DMS153 treated with DMSO at 0.1 percent for 48 hours (cell line): ENCODE measurements around the gene ZMAT5.

ENCODE experiments used
- DNase-seq: peaks from one replicate; lab custom pipeline; 2025; ENCODE audit not compliant: unreplicated experiment; lab: John Stamatoyannopoulos, UW

The ZMAT5 gene

DNA sequence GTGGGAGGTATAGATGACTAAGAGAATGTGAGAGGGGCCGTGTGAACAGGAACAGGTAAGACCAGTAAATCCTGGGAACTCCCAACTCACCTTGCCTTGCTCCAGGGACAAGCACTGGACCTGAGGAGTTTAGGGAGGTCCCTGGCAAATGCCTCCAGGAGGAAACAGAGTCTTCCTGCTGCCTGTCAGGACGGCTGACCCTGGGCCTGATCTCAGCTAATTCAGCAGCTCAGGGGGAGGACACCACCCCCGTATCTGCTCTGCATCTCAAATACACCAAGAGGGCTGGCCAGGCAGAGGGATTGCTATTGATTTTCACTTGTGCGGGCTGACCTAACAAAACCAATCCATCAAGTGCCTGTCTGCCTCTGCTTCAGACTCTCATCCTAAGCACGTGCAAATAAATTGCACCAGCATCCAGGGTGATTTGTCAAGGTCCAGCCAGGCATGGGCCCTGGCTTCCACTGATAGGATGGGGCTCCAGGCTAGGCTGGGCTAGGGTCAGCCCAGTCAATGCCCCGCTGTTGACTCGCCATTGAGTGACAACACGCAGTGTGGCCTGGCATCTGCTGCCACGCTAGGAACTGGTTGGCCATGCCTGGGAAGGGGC is 20.7 kb upstream of the ZMAT5 start:
- no peak for DNase-seq

GRCh38 chr22:29786031-29786430 is 19.2 kb upstream of the ZMAT5 start:
- DNase-seq, result no peak

DNA sequence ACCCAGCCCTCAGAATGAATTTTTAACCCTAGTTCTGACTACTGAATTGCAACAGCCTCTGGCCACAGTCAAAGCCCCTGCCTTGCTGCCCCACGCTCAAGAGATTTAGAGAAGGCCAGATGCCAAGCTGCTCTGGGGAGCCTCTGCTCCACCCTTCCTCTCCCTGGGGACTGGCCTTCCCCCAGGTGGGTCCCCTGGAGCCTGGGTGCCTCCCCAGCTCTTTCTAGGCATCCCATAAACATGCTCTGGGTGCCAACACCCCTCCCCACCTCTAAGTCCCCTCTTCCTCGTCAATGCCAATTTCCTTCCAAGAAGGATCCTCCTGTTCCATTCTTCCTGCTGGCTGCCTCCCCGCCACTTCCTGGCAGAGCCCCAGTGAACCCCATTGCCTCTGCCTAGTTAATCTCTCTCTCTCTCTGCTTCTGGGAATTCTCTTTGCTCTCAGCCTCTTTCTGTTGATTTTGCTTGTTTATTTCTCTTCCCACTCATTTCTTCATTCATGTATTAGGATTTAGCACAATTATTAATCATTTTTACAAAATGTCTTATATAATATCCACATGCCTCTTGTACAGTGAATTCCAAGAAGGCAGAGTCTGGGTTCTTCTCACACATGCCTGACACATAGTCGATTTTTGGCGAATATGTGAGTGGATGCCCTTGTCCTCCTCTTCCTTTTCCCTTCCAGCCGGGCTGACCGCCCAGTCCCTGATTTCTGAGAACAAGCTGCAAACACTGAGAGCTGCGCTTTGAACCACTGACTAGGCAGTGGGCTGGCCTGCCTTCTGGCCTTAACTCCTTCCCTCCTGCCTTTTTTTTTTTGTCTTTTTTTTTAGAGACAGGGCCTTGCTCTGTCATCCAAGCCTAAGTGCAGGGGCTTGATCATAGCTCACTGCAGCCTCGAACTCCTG is 17.9 kb upstream of the ZMAT5 start:
- no peak for DNase-seq

DNA sequence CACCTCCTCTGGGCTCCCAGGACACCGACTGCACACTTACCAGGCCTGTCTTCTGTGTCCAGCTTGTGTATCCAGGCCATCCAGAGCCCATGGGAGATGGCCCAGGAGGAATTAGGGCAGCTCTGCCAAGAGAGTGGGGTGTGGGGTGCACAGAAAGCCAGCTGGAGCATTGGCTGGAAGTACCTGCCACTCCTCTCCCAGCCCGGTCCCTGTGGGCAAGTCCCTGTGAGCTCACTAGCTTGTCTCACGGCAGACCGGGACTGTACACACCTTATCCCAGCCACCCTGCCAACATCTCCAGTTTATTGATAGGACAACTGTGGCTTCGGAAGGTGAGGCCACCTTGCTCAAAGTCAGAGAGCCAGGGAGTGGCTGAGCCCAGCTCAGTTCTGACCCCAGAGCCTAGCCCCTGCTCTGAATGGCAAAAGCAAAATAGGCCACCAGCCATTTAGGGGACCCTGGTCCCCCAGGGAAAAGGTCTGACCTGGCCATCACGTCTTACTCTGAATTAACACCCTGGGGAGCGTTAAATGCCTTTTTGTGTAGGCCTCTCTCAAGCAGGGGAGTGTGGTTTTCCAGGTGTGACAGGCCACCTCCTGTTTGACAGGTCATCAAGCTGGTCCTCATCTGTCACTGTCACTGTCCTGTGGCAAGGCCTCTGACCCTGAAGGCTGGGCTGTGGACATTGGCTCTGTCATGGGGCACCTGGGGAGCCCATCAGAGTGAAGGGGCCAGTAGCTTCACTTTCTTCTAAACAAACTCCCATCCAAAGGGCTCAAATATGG is 15.4 kb upstream of the ZMAT5 start:
- no peak for DNase-seq

DNA sequence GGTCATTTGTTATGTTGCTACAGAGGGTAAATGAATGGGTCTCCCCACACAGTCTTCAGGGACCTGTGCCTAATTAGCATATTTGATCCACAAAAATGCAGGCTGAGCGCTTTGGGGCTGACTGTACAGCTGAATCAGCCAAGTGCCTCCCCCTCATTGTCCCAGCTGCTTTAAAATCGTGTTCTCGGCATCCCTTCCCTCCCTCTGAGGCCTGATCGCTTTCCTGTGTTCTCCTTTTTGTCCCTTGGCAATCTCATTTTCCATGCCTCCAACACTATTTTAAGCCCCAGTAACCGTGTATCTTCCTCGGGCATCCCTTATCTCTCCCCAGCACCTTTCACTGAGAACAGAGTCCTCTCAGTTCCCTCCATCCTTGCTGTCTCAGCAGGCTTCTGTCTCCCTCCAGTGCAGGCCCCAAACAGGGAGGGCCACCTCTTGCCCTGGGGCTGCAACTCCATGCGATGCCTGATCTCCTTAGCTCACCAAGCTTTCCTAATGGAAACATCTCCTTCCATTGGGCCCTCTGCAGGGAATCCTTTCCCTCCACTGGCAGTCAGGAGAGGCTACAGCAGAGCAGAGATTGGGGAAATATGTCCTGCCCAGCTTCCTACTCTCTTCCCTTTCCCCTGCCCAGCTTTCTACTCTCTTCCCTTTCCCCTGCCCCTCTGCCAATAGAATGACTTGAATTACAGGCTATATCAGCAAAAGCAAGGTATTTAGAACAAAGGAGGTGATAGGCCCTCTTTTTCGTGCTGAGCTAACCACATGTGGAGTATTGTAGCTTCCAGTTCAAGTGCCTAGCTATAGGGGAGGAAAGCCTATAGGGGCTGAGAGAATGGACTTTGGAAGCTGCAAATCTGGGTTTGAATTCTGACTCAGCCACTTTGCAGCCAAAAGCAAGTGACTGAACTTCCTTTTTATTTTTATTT is 14.2 kb upstream of the ZMAT5 start:
- no peak for DNase-seq

- DNase-seq, result no peak
These were observed 13.4 kb upstream of the ZMAT5 start for GRCh38 chr22:29780220-29780619.

- DNase-seq, result no peak
These were observed 6.4 kb upstream of the ZMAT5 start for GRCh38 chr22:29773233-29773632.

- peak; percentile 0 for DNase-seq
These were observed 5.4 kb upstream of the ZMAT5 start for GRCh38 chr22:29772170-29772641.

GRCh38 chr22:29769723-29770321 is 3.0 kb upstream of the ZMAT5 start:
- no peak for DNase-seq

DNA sequence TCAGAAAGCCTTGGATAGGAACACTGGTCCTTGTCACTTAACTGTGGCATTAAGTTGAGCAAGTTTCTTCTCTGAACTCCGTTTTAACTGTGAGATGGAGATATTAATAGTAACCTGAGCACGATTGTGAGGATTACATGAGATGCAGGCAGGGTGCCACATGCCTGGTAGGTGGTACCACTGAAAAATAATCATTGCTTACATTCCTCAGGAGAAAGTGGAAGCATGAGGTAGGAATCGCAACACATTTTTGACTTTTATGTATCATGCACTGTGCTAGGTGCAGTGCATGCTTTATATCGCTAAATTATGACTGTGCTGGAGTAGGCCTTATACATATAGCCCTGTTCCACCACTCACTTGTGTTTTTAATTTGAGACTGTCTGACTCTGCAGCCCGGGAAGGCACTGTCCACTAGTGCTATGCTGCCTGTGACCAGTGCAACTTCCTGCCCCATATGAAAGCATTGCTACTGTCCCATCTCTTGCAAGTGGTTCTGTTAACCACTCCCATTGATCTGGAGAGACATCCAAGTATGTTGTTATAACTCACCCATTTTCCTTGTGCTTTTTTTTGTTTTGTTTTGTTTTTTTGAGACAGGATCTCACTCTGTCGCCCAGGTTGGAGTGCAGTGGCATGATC is 1.4 kb upstream of the ZMAT5 start:
- no peak for DNase-seq

DNA sequence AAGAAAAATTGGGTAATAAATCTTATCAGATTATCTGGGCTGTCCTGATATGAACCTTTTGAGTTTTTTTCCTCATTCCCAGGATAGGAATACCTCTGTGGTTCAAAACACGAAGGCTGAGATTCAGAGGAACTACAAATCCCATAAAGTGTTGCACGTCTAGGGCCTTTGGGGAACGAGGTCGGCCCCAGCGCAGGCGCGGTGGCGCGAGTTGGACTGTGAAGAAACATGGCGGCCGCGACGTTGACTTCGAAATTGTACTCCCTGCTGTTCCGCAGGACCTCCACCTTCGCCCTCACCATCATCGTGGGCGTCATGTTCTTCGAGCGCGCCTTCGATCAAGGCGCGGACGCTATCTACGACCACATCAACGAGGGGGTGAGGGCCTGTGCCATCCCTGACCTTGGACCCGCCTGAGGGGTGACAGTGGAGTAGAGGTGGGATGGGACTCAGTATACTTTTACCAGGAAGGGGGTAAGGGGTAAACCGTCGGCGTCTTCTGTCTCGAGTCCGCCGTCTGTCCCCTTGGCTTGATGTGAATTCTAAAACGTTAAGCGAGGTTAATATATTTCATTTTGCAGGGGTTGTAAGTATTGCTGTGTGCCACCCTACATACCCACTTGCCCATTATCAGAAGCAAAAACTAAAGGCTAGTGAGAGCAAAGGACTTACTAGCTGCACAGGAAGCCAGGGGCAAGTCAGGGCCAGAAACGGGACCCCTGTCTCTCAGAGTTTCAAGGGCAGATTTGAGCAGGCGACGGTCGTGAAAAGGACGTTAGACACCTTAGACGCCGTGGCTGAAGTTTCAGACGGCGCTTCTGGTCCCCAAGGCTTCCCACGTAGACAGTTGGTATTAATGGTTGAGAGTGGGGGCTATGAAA is 604 bp upstream of the ZMAT5 start, which contains the start of gene UQCR10:
UQCR10 (plus strand) TSS at position 199 of the 881 bp plus-strand sequence; CDS start at position 229, 30 bp downstream.
- DNase-seq, result peak; percentile 96

DNA sequence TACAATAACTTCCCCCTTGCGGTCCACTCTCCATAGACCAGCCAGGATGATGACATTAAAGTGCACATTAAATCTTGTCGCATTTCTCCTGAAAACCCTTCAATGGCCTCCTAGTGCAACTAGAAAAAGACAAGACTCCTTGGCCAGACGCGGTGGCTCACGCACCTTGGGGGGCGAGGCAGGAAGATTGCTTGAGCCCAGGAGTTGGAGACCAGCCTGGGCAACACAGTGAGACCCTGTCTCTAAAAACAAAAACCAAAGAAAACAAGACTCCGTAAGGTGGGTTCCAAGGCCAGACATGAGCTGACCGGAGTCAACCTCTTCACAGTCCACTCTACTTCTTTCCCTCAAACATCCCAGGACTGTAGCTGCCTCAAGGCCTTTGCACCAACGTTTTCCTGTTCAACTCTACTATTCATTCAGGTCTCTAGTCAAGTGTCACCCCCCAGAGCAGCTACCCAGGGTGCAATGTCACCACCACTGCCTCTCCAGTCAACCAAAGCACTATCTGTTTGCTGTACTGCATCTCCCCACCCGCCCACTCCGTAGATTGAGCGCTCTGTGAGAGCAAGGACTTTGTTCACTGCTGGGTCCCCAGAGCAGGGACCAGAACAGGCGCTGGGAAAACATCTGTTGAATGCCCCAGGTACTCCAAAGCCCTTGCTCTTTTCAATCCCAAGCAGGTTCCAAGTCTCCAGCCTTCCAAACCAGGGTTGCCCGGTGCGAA is 739 bp downstream of the ZMAT5 start:
- DNase-seq, result no peak

GRCh38 chr22:29762263-29762662 is 4.5 kb downstream of the ZMAT5 start:
- DNase-seq, result peak; percentile 20

- no peak for DNase-seq
These were observed 7.8 kb downstream of the ZMAT5 start for GRCh38 chr22:29758959-29759358.

GRCh38 chr22:29758068-29758622 is 8.7 kb downstream of the ZMAT5 start:
- no peak for DNase-seq

GRCh38 chr22:29757096-29757495 is 9.7 kb downstream of the ZMAT5 start:
- no peak for DNase-seq

DNA sequence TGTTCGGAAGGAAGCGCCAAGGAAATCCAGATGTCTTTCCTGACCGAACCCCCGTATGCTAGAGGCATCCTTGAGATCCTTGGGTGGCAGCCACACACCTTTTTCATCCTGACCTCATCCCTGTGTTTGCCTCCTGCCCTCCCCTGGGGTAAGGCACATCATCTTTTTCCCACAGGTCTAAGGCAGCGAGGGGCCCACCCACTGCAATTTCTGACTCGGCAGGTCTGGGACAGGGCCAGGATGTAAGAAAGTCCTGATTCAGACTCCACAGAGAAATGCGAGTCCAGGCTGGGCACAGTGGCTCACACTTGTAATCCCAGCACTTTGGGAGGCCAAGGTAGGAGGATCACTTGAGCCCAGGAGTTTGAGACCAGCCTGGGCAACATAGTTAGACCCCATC is 10.5 kb downstream of the ZMAT5 start:
- no peak for DNase-seq

DNA sequence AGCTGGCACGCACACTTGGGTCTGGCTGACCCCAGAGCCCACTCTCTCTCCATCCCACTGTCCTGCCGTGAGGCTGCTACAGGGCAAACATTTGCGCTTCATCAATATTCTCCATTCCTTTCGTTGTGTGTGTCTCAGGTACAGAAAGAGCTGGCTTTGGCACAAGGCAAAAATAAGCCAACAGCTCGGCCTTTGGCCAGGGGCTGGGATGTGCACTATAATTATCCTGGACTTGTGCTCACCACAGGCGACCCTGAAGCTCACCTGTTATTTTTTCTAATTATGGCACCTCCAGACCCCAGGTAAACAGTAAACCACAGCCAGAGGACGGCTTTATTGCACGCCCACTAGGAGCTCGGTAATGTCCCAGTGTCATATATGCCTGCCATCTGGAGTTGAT is 10.9 kb downstream of the ZMAT5 start:
- DNase-seq, result no peak
